DOHH2 (cell line): ENCODE data around the gene DEF6.

ENCODE experiments used
- H3F3A ChIP-seq: fragments of 200-600 bp; sonication (generic), shearing (Covaris generic); 2 replicates; pipeline ENCODE4 v1.6.0; 2016; ENCODE audit warnings: antibody characterized with exemption, mild to moderate bottlenecking; ENCODE audit not compliant: control insufficient read depth, insufficient read depth
- H3K27ac ChIP-seq: fragments of 200-600 bp; sonication (generic); 2 replicates; pipeline ENCODE4 v1.5.1; 2014; ENCODE audit warnings: low read depth, mild to moderate bottlenecking, low read length, moderate library complexity
- H3K27me3 ChIP-seq: fragments of 200-600 bp; sonication (generic); 2 replicates; pipeline ENCODE4 v1.6.1; 2014; ENCODE audit warnings: mild to moderate bottlenecking, low read length, mixed read lengths; ENCODE audit not compliant: control insufficient read depth
- H3K36me3 ChIP-seq: fragments of 200-600 bp; sonication (generic); 2 replicates; pipeline ENCODE4 v1.6.1; 2014; ENCODE audit warnings: mild to moderate bottlenecking, low read length, moderate library complexity, mixed read lengths; ENCODE audit not compliant: control insufficient read depth
- H3K4me1 ChIP-seq: fragments of 200-600 bp; sonication (generic); 2 replicates; pipeline ENCODE4 v1.6.1; 2014; ENCODE audit warnings: mild to moderate bottlenecking, low read length, mixed read lengths; ENCODE audit not compliant: control insufficient read depth
- H3K4me2 ChIP-seq: fragments of 200-600 bp; sonication (generic); 2 replicates; pipeline ENCODE4 v1.6.0; 2014; ENCODE audit warnings: mild to moderate bottlenecking, low read length, moderate library complexity
- H3K4me3 ChIP-seq: fragments of 200-600 bp; sonication (generic); 2 replicates; pipeline ENCODE4 v1.5.1; 2014; ENCODE audit warnings: mild to moderate bottlenecking, low read length, mixed read lengths
- H3K79me2 ChIP-seq: fragments of 200-600 bp; sonication (generic); 2 replicates; pipeline ENCODE4 v1.6.1; 2014; ENCODE audit warnings: mild to moderate bottlenecking, low read length, mixed read lengths; ENCODE audit not compliant: control insufficient read depth
- H3K9me2 ChIP-seq: fragments of 200-600 bp; sonication (generic); replicated peaks from 2 replicates; pipeline ENCODE4 v1.6.1; 2014; ENCODE audit warnings: mild to moderate bottlenecking, low read length, mixed read lengths; ENCODE audit not compliant: control insufficient read depth
- H3K9me3 ChIP-seq: fragments of 200-600 bp; sonication (generic); 2 replicates; pipeline ENCODE4 v1.6.1; 2014; ENCODE audit warnings: antibody characterized with exemption, low read length, mixed read lengths; ENCODE audit not compliant: control insufficient read depth, insufficient read depth
- H4K20me1 ChIP-seq: fragments of 200-600 bp; sonication (generic); 2 replicates; pipeline ENCODE4 v1.6.0; 2014; ENCODE audit warnings: low read depth, mild to moderate bottlenecking, antibody characterized with exemption, low read length, moderate library complexity; ENCODE audit not compliant: control insufficient read depth, insufficient read depth
- CTCF ChIP-seq: fragments of 200-600 bp; sonication (generic); IDR thresholded peaks from one replicate; pipeline ENCODE4 v1.5.1; 2014; ENCODE audit warnings: antibody characterized with exemption, mild to moderate bottlenecking, low read depth, low read length; ENCODE audit not compliant: poor library complexity, severe bottlenecking
- EZH2phosphoT487 ChIP-seq: fragments of 200-600 bp; sonication (generic); IDR thresholded peaks from 2 replicates; pipeline ENCODE4 v1.6.1; 2017; ENCODE audit warnings: borderline replicate concordance, mild to moderate bottlenecking, antibody characterized with exemption, low read length, moderate library complexity, mixed read lengths

Gene DEF6

DNA sequence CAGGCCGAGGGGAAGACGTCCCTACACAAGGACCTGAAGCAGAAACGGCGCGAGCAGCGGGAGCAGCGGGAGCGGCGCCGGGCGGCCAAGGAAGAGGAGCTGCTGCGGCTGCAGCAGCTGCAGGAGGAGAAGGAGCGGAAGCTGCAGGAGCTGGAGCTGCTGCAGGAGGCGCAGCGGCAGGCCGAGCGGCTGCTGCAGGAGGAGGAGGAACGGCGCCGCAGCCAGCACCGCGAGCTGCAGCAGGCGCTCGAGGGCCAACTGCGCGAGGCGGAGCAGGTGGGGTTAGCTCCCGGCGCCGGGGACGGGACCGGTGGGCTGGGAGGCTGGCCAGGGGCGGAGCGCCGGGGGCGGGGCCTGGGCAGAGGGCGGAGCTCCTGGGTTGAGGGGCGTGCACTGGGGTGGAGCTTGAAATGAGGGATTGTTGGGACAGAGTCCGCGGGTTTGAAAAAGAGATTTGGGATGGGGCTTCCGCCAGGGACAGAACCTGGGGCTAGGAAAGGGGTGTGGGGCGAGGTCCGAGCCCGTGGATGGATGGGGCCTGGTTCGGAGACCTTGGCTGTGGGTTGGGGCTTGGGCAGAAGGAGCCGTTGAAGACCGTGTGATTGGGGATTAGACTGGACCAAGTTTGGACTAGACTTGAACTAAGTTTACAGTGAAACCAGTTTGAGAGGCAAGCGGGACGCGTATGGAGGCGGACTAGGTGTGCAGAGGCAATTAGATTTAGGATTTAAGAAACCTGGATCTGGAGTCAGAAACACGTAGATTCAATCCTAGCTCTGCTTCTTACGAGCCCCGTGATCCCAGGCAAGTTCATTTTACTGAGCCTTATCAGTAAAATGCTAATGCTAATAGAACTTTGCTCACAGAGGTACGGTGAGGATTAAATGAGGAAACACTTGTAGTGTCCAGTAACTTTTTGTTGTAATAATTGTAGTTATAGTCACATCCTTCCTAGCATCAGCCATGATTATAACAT, 20.9 kb downstream of the DEF6 start:
- Histone ChIP-seq H3K27ac (no peak overlapping the region), H3K4me1 (peaks cover 13% of the 10 kb centered on the region), H3K4me3 (no peak overlapping the region), H3K4me2 (no peak overlapping the region), H3K9me2 (no peaks in the 10 kb centered on the region), H3F3A (peaks cover 3% of the 10 kb centered on the region), H3K79me2 (no peaks in the 10 kb centered on the region), H3K27me3 (no peaks in the 10 kb centered on the region), H4K20me1 (no peaks in the 10 kb centered on the region), H3K9me3 (no peaks in the 10 kb centered on the region), H3K36me3 (peaks cover 49% of the 10 kb centered on the region)
- TF ChIP-seq EZH2phosphoT487 (no peak), CTCF (no peak)

GRCh38 chr6:35319346-35320030, 21.9 kb downstream of the DEF6 start:
- no peaks in the 10 kb centered on the region for H3F3A ChIP-seq
- H3K79me2 ChIP-seq: no peaks in the 10 kb centered on the region
- H3K9me3 ChIP-seq: no peaks in the 10 kb centered on the region
- no peak overlapping the region for H3K27ac ChIP-seq
- no peaks in the 10 kb centered on the region for H3K9me2 ChIP-seq
- no peak overlapping the region for H3K4me3 ChIP-seq
- H3K4me2 ChIP-seq: no peak overlapping the region
- peaks cover 49% of the 10 kb centered on the region for H3K36me3 ChIP-seq
- H4K20me1 ChIP-seq: no peaks in the 10 kb centered on the region
- no peak for TF ChIP-seq EZH2phosphoT487
- no peak for TF ChIP-seq CTCF
- peaks cover 16% of the 10 kb centered on the region for H3K4me1 ChIP-seq
- no peaks in the 10 kb centered on the region for H3K27me3 ChIP-seq

- H3K4me1 ChIP-seq: peaks cover 16% of the 10 kb centered on the region
- no peak overlapping the region for H3K4me2 ChIP-seq
- H3K9me2 ChIP-seq: no peaks in the 10 kb centered on the region
- H3F3A ChIP-seq: no peaks in the 10 kb centered on the region
- H3K9me3 ChIP-seq: no peaks in the 10 kb centered on the region
- no peak overlapping the region for H3K4me3 ChIP-seq
- no peaks in the 10 kb centered on the region for H3K27me3 ChIP-seq
- no peaks in the 10 kb centered on the region for H3K79me2 ChIP-seq
- H4K20me1 ChIP-seq: no peaks in the 10 kb centered on the region
- TF ChIP-seq CTCF (no peak), EZH2phosphoT487 (no peak)
- no peak overlapping the region for H3K27ac ChIP-seq
- peaks cover 49% of the 10 kb centered on the region for H3K36me3 ChIP-seq
These were observed 22.4 kb downstream of the DEF6 start for GRCh38 chr6:35320031-35320410.
